Measurements from ENCODE around the gene EML1.

The EML1 gene

GRCh38 chr14:99939421-99939820, 146.2 kb downstream of the EML1 start:
- in situ Hi-C loops (cut with MboI; ENCODE audit: low sequenced_read_pairs, unreplicated experiment), result no loop called here
- TF ChIP-seq, protein P1, sequence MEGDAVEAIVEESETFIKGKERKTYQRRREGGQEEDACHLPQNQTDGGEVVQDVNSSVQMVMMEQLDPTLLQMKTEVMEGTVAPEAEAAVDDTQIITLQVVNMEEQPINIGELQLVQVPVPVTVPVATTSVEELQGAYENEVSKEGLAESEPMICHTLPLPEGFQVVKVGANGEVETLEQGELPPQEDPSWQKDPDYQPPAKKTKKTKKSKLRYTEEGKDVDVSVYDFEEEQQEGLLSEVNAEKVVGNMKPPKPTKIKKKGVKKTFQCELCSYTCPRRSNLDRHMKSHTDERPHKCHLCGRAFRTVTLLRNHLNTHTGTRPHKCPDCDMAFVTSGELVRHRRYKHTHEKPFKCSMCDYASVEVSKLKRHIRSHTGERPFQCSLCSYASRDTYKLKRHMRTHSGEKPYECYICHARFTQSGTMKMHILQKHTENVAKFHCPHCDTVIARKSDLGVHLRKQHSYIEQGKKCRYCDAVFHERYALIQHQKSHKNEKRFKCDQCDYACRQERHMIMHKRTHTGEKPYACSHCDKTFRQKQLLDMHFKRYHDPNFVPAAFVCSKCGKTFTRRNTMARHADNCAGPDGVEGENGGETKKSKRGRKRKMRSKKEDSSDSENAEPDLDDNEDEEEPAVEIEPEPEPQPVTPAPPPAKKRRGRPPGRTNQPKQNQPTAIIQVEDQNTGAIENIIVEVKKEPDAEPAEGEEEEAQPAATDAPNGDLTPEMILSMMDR (IDR thresholded peaks at IDR 0.05; ENCODE audit: borderline replicate concordance, control extremely low read depth, extremely low read depth, insufficient read depth, missing control alignments), result no peak
- DNase-seq (ENCODE audit: low spot score), result no peak

- in situ Hi-C loops (cut with MboI; ENCODE audit: low sequenced_read_pairs, unreplicated experiment), result no loop called here
- DNase-seq (ENCODE audit: low spot score), result no peak
- TF ChIP-seq, protein P1 (IDR thresholded peaks at IDR 0.05; ENCODE audit: borderline replicate concordance, control extremely low read depth, extremely low read depth, insufficient read depth, missing control alignments), result no peak
Measured at GRCh38 chr14:99940064-99940463, 146.9 kb downstream of the EML1 start.

- TF ChIP-seq, protein P1 (IDR thresholded peaks at IDR 0.05; ENCODE audit: borderline replicate concordance, control extremely low read depth, extremely low read depth, insufficient read depth, missing control alignments), result no peak
- in situ Hi-C loops (cut with MboI; ENCODE audit: low sequenced_read_pairs, unreplicated experiment), result no loop called here
- DNase-seq (ENCODE audit: low spot score), result no peak
Measured at GRCh38 chr14:99941211-99941610, 148.0 kb downstream of the EML1 start.

- DNase-seq (ENCODE audit: low spot score), result no peak
- in situ Hi-C loops (cut with MboI; ENCODE audit: low sequenced_read_pairs, unreplicated experiment), result no loop called here
- TF ChIP-seq, protein P1 (IDR thresholded peaks at IDR 0.05; ENCODE audit: borderline replicate concordance, control extremely low read depth, extremely low read depth, insufficient read depth, missing control alignments), result no peak
Measured at GRCh38 chr14:99943620-99944019, 150.4 kb downstream of the EML1 start.

DNA sequence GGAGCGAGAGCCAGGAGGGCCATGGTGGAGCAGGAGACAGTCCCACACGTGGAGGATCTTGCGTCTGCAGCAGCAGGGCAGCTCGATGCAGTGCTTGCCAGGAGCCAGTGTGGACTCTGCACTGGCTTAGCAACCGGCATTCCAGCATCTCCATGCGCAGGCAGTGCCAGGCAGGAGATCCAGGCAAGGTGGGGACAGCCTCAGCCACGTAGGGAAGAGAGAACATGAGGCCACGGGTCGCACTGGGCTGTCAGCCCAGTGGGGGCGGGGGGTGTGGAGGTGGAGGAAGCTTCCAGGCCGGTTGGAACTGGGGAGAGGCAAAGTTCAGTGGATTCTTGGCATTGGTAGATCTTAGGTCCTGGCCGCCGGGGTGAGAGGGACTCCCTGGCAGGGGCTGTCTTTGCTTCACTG, 151.0 kb downstream of the EML1 start:
- TF ChIP-seq, protein P1 (IDR thresholded peaks at IDR 0.05; ENCODE audit: borderline replicate concordance, control extremely low read depth, extremely low read depth, insufficient read depth, missing control alignments), result no peak
- no peak for DNase-seq (ENCODE audit: low spot score)
- in situ Hi-C loops (cut with MboI; ENCODE audit: low sequenced_read_pairs, unreplicated experiment), result no loop called here

- peak; percentile 81 for DNase-seq (ENCODE audit: low spot score)
- in situ Hi-C loops (cut with MboI; ENCODE audit: low sequenced_read_pairs, unreplicated experiment), result no loop called here
- TF ChIP-seq, protein P1 (IDR thresholded peaks at IDR 0.05; ENCODE audit: borderline replicate concordance, control extremely low read depth, extremely low read depth, insufficient read depth, missing control alignments), result no peak
Measured at GRCh38 chr14:99945732-99946651, 152.8 kb downstream of the EML1 start.
